Measurements from ENCODE around the gene CBX6. TPM values are rescaled to one million over a fixed set of nuclear protein-coding genes. Genes with fewer than 3 reads are reported as not detected.

Gene CBX6
- polyA plus RNA-seq, 2 of the 4 experiments (the other 2 are of a cell fraction) = 9.8 to 24.0 TPM

- no peak for TF ChIP-seq ZFP36 (IDR thresholded peaks at IDR 0.05; ENCODE audit: borderline replicate concordance, partially characterized antibody)
- TF ChIP-seq FOXS1 (CRISPR knock-in tag; IDR thresholded peaks at IDR 0.05) = no peak
- TF ChIP-seq, protein P1, sequence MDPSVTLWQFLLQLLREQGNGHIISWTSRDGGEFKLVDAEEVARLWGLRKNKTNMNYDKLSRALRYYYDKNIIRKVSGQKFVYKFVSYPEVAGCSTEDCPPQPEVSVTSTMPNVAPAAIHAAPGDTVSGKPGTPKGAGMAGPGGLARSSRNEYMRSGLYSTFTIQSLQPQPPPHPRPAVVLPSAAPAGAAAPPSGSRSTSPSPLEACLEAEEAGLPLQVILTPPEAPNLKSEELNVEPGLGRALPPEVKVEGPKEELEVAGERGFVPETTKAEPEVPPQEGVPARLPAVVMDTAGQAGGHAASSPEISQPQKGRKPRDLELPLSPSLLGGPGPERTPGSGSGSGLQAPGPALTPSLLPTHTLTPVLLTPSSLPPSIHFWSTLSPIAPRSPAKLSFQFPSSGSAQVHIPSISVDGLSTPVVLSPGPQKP (IDR thresholded peaks at IDR 0.05; ENCODE audit: low read depth, low read length) = no peak
- TF ChIP-seq RFX5 (IDR thresholded peaks at IDR 0.05) = peak; percentile 56; the same call in 1 of the 2 replicates
- TF ChIP-seq, protein P2, sequence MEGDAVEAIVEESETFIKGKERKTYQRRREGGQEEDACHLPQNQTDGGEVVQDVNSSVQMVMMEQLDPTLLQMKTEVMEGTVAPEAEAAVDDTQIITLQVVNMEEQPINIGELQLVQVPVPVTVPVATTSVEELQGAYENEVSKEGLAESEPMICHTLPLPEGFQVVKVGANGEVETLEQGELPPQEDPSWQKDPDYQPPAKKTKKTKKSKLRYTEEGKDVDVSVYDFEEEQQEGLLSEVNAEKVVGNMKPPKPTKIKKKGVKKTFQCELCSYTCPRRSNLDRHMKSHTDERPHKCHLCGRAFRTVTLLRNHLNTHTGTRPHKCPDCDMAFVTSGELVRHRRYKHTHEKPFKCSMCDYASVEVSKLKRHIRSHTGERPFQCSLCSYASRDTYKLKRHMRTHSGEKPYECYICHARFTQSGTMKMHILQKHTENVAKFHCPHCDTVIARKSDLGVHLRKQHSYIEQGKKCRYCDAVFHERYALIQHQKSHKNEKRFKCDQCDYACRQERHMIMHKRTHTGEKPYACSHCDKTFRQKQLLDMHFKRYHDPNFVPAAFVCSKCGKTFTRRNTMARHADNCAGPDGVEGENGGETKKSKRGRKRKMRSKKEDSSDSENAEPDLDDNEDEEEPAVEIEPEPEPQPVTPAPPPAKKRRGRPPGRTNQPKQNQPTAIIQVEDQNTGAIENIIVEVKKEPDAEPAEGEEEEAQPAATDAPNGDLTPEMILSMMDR (IDR thresholded peaks at IDR 0.05) = no peak
- no peak for TF ChIP-seq HOXA7 (CRISPR knock-in tag; IDR thresholded peaks at IDR 0.05)
- TF ChIP-seq RNF2 (IDR thresholded peaks at IDR 0.05; ENCODE audit: borderline replicate concordance, low read depth) = no peak
- no peak for TF ChIP-seq HDAC2 (IDR thresholded peaks at IDR 0.05)
- TF ChIP-seq GATA3 (IDR thresholded peaks at IDR 0.05; ENCODE audit: borderline replicate concordance) = no peak
- no peak for TF ChIP-seq RCOR1 (IDR thresholded peaks at IDR 0.05; ENCODE audit: low read depth, low read length)
- TF ChIP-seq HMGXB4 (CRISPR knock-in tag; IDR thresholded peaks at IDR 0.05; ENCODE audit: borderline replicate concordance) = no peak
- no peak for TF ChIP-seq ZSCAN20 (CRISPR knock-in tag; IDR thresholded peaks at IDR 0.05)
- no peak for TF ChIP-seq ZNF302 (CRISPR knock-in tag; IDR thresholded peaks at IDR 0.05)
- 0 out of 2 replicates have a peak, but pooled peaks have one; percentile 71 for TF ChIP-seq MAZ (IDR thresholded peaks at IDR 0.05; ENCODE audit: borderline replicate concordance, low read depth, low read length)
- TF ChIP-seq MYC (IDR thresholded peaks at IDR 0.05; ENCODE audit: borderline replicate concordance, low read length) = no peak
- no peak for TF ChIP-seq RARB (CRISPR knock-in tag; IDR thresholded peaks at IDR 0.05)
- TF ChIP-seq USF2 (IDR thresholded peaks at IDR 0.05) = peak; percentile 74
- peak; percentile 51 for TF ChIP-seq POLR2A (IDR thresholded peaks at IDR 0.05; ENCODE audit: low read length)
- no peak for TF ChIP-seq ZC3H11A (IDR thresholded peaks at IDR 0.05)
- peak; percentile 64 for TF ChIP-seq MAFK (IDR thresholded peaks at IDR 0.05; ENCODE audit: partially characterized antibody)
- no peak for TF ChIP-seq E2F6 (IDR thresholded peaks at IDR 0.05; ENCODE audit: borderline replicate concordance, low read depth)
- no peak for TF ChIP-seq FOSB (CRISPR knock-in tag; IDR thresholded peaks at IDR 0.05)
Measured at GRCh38 chr22:38872172-38872830, at the start of gene CBX6 (continued).

DNA sequence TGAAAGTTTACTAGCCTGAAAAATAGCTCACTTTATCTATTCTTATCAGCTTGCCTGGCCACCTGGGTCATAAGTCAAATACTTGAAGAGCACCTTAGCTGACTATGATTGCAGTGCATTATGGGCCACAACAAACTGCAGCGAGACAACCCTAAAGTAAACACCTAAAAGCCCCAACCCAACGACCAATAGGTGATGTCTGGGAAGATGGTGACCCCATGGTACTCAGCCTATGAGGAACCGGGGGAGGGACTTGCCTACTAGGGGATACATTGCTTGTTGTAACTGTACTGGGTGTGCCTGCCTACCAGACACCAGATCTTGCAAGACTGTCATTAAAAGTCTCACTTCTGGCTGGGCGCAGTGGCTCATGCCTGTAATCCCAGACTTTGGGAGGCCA, 49.8 kb upstream of the CBX6 start:
- WGBS (ENCODE audit: missing lambda C conversion rate) = 50% methylated on average over 2 of the region's 4 CpGs
- peaks cover 22% of the 10 kb centered on the region for H3K4me1 ChIP-seq
- no peak overlapping the region for H3K4me3 ChIP-seq
- no peak overlapping the region for H3K27ac ChIP-seq
- no peak for ATAC-seq
- POLR2A ChIA-PET = no interaction called here
- no peak overlapping the region for H3K4me2 ChIP-seq
- no peak for DNase-seq (ENCODE audit: low read depth in 1 of 2, low spot score in 1 of 2)
- CTCF ChIA-PET = interaction anchor here (0.7 to 4.8 kb wide), 3 partner anchors 52 to 214 kb away, joined by 3 to 17 read pairs (median 3); no protein-coding TSS in a partner anchor
- FAIRE-seq = no peak
- no peaks in the 10 kb centered on the region for H3K9me3 ChIP-seq
- TF ChIP-seq FOXS1 (CRISPR knock-in tag; IDR thresholded peaks at IDR 0.05) = no peak
- no peak for TF ChIP-seq RAD21 (conservative IDR thresholded peaks at IDR 0.05 in 1 of 2, IDR thresholded peaks at IDR 0.05 in 1 of 2)
- no peak for TF ChIP-seq CHD4 (IDR thresholded peaks at IDR 0.05; ENCODE audit: borderline replicate concordance)
- no peak for TF ChIP-seq MAX (IDR thresholded peaks at IDR 0.05)
- no peak for TF ChIP-seq HMGXB4 (CRISPR knock-in tag; IDR thresholded peaks at IDR 0.05; ENCODE audit: borderline replicate concordance)
- TF ChIP-seq ZFP36 (IDR thresholded peaks at IDR 0.05; ENCODE audit: borderline replicate concordance, partially characterized antibody) = no peak
- no peak for TF ChIP-seq HOXB5 (CRISPR knock-in tag; IDR thresholded peaks at IDR 0.05)
- no peak for TF ChIP-seq POLR2AphosphoS2 (conservative IDR thresholded peaks at IDR 0.05; ENCODE audit: low read length)
- TF ChIP-seq BHLHE40 (IDR thresholded peaks at IDR 0.05; ENCODE audit: low read depth, low read length) = no peak
- TF ChIP-seq TP53 (CRISPR knock-in tag; IDR thresholded peaks at IDR 0.05) = no peak
- no peak for TF ChIP-seq ATOH8 (CRISPR knock-in tag; IDR thresholded peaks at IDR 0.05; ENCODE audit: low read depth)

Measured in A549 (cell line).